H1 (cell line): ENCODE results near the gene MEGF9. TPM values are rescaled to one million over a fixed set of nuclear protein-coding genes. Genes with fewer than 3 reads are reported as not detected.

Experiments
- CTCF ChIA-PET: fragments of 300-600 bp; sonication (Branson Sonifier 250); formaldehyde crosslinking; loops from one replicate; lab custom pipeline; 2021; ENCODE audit not compliant: partially characterized antibody; lab: Charles Lee
- POLR2A ChIA-PET: fragments of 300-600 bp; sonication (Branson Sonifier 250); formaldehyde crosslinking; loops from one replicate; lab custom pipeline; 2021; ENCODE audit warnings: inconsistent platforms; ENCODE audit not compliant: partially characterized antibody; lab: Charles Lee
- DNase-seq, 2 experiments: peaks; one replicate each; pipeline versions ENCODE4 v3.0.0 to v3.0.0-alpha.2; 2010 to 2022; ENCODE audit warnings: low spot score in 2 of 2, low read depth in 1 of 2, mixed read lengths in 1 of 2
- FAIRE-seq: peaks from 2 replicates; lab custom pipeline; 2011; peaks lifted over from hg19 to GRCh38; lab: Jason Lieb, UNC
- H2AFZ ChIP-seq: 2 replicates; pipeline ENCODE4 v1.8.1; 2012; ENCODE audit warnings: low read length, inconsistent platforms
- H2AK5ac ChIP-seq: 2 replicates; pipeline ENCODE4 v1.6.1; 2013; ENCODE audit warnings: low read depth, low read length
- H2BK120ac ChIP-seq: replicated peaks from 2 replicates; pipeline ENCODE3; 2013; ENCODE audit warnings: low read depth, low read length, inconsistent platforms
- H2BK12ac ChIP-seq: 2 replicates; pipeline ENCODE4 v1.6.1; 2013; ENCODE audit warnings: low read depth, low read length
- H2BK15ac ChIP-seq: 2 replicates; pipeline ENCODE4 v1.6.1; 2013; ENCODE audit warnings: low read length
- H2BK20ac ChIP-seq: 2 replicates; pipeline ENCODE4 v1.6.1; 2013; ENCODE audit warnings: low read length
- H2BK5ac ChIP-seq: 2 replicates; pipeline ENCODE4 v1.6.1; 2013; ENCODE audit warnings: low read depth, low read length
- H3K14ac ChIP-seq: 2 replicates; pipeline ENCODE4 v1.6.1; 2013; ENCODE audit warnings: inconsistent platforms; ENCODE audit not compliant: insufficient read length
- H3K18ac ChIP-seq: 2 replicates; pipeline ENCODE4 v1.6.1; 2013; ENCODE audit warnings: low read length; ENCODE audit errors: extremely low read depth
- H3K23ac ChIP-seq: 2 replicates; pipeline ENCODE4 v1.6.1; 2013; ENCODE audit warnings: inconsistent platforms; ENCODE audit not compliant: insufficient read length
- H3K23me2 ChIP-seq: 2 replicates; pipeline ENCODE4 v1.6.1; 2013; ENCODE audit warnings: low read depth, low read length
- H3K27ac ChIP-seq: 2 replicates; pipeline ENCODE4 v1.6.1; 2011; ENCODE audit warnings: low read depth, low read length, inconsistent platforms
- H3K27me3 ChIP-seq, 4 experiments: replicated peaks in 1 of 4; 1 replicate in 1 of 4; 2 replicates in 3 of 4; pipeline versions ENCODE4 v1.6.1 to v1.8.1; 2011 to 2013; ENCODE audit warnings: low read length in 3 of 4, mild to moderate bottlenecking in 3 of 4, inconsistent platforms in 2 of 4, mixed read lengths in 2 of 4, moderate library complexity in 1 of 4; ENCODE audit not compliant: control insufficient read depth in 3 of 4, insufficient read depth in 3 of 4; ENCODE audit errors: extremely low read depth in 1 of 4
- H3K36me3 ChIP-seq, 4 experiments: 2 replicates each; pipeline versions ENCODE4 v1.6.1 to v1.8.1; 2011 to 2013; ENCODE audit warnings: mild to moderate bottlenecking in 4 of 4, low read length in 3 of 4, moderate library complexity in 2 of 4, control low read depth in 1 of 4, inconsistent platforms in 1 of 4; ENCODE audit not compliant: insufficient read depth in 4 of 4, control insufficient read depth in 2 of 4
- H3K4ac ChIP-seq: replicated peaks from 2 replicates; pipeline ENCODE3; 2013; ENCODE audit warnings: low read length, low read depth, mixed read lengths, inconsistent platforms; ENCODE audit not compliant: insufficient read length
- H3K4me1 ChIP-seq, 4 experiments: replicated peaks in 1 of 4; 1 replicate in 1 of 4; 2 replicates in 3 of 4; pipeline versions ENCODE4 v1.6.1 to v1.8.1; 2011 to 2013; ENCODE audit warnings: low read length in 3 of 4, inconsistent platforms in 2 of 4, mixed read lengths in 1 of 4; ENCODE audit not compliant: insufficient read depth in 4 of 4, control insufficient read depth in 3 of 4
- H3K4me2 ChIP-seq, 2 experiments: 2 replicates each; pipeline versions ENCODE4 v1.6.1 to v1.8.1; 2011 to 2013; ENCODE audit warnings: low read depth in 2 of 2, low read length in 2 of 2, control low read depth in 1 of 2, inconsistent platforms in 1 of 2, mild to moderate bottlenecking in 1 of 2; ENCODE audit not compliant: insufficient read depth in 1 of 2
- H3K4me3 ChIP-seq, 4 experiments: fragments of 200-600, 300-600 bp in 1 of 4; sonication (generic), shearing (Covaris generic), sonication (Bioruptor Twin) in 1 of 4; 2 replicates each; pipeline versions ENCODE4 v1.5.1 to v1.8.1; 2011 to 2016; ENCODE audit warnings: low read length in 4 of 4, low read depth in 3 of 4, control low read depth in 2 of 4, inconsistent platforms in 2 of 4, mild to moderate bottlenecking in 2 of 4, mixed read lengths in 1 of 4, moderate library complexity in 1 of 4; ENCODE audit not compliant: insufficient read depth in 2 of 4; ENCODE audit errors: extremely low read depth in 1 of 4
- H3K56ac ChIP-seq: replicated peaks from 2 replicates; pipeline ENCODE3; 2013; ENCODE audit warnings: low read depth, mild to moderate bottlenecking, mixed read lengths, low read length, inconsistent platforms; ENCODE audit not compliant: insufficient read length
- H3K79me1 ChIP-seq: 2 replicates; pipeline ENCODE4 v1.6.1; 2013; ENCODE audit warnings: low read depth, low read length, control low read depth
- H3K79me2 ChIP-seq, 2 experiments: 2 replicates each; pipeline versions ENCODE4 v1.6.1 to v1.8.1; 2012 to 2013; ENCODE audit warnings: low read length in 2 of 2, mild to moderate bottlenecking in 2 of 2, inconsistent platforms in 1 of 2; ENCODE audit not compliant: insufficient read depth in 2 of 2, control insufficient read depth in 1 of 2
- H3K9ac ChIP-seq, 4 experiments: replicated peaks in 1 of 4; 1 replicate in 1 of 4; 2 replicates in 3 of 4; pipeline versions ENCODE4 v1.6.1 to v1.8.1; 2011 to 2013; ENCODE audit warnings: low read depth in 3 of 4, low read length in 3 of 4, control low read depth in 2 of 4, mild to moderate bottlenecking in 2 of 4, moderate library complexity in 2 of 4, inconsistent platforms in 1 of 4; ENCODE audit errors: extremely low read depth in 1 of 4
- H3K9me3 ChIP-seq, 2 experiments: 2 replicates each; pipeline versions ENCODE4 v1.6.1 to v1.8.1; 2012 to 2013; ENCODE audit warnings: mild to moderate bottlenecking in 2 of 2, moderate library complexity in 2 of 2, control low read depth in 1 of 2, inconsistent platforms in 1 of 2, low read depth in 1 of 2, low read length in 1 of 2, mixed read lengths in 1 of 2; ENCODE audit not compliant: insufficient read depth in 2 of 2
- H4K20me1 ChIP-seq, 2 experiments: replicated peaks in 1 of 2; 2 replicates each; pipeline versions ENCODE3 to v1.8.1; 2011 to 2013; ENCODE audit warnings: inconsistent platforms in 2 of 2, low read length in 2 of 2, mild to moderate bottlenecking in 1 of 2; ENCODE audit not compliant: insufficient read depth in 2 of 2, control insufficient read depth in 1 of 2
- H4K5ac ChIP-seq: 2 replicates; pipeline ENCODE4 v1.6.1; 2013; ENCODE audit warnings: low read length, low read depth, mixed read lengths, inconsistent platforms; ENCODE audit not compliant: insufficient read length
- H4K8ac ChIP-seq: 2 replicates; pipeline ENCODE4 v1.8.0; 2013; ENCODE audit warnings: mild to moderate bottlenecking, moderate library complexity, low read length, inconsistent platforms; ENCODE audit not compliant: insufficient read depth; ENCODE audit errors: extremely low read depth
- H4K91ac ChIP-seq: replicated peaks from 2 replicates; pipeline ENCODE3; 2013; ENCODE audit warnings: low read length, mixed read lengths, inconsistent platforms; ENCODE audit not compliant: insufficient read length
- BRCA1 ChIP-seq: IDR thresholded peaks from 2 replicates; pipeline ENCODE4 v1.6.1; 2012; ENCODE audit warnings: low read depth, low read length, improper control_type of control experiment
- CHD1 ChIP-seq: IDR thresholded peaks from 2 replicates; pipeline ENCODE4 v1.6.1; 2012; ENCODE audit warnings: low read depth, low read length, improper control_type of control experiment
- GTF2F1 ChIP-seq: IDR thresholded peaks from 2 replicates; pipeline ENCODE4 v1.6.1; 2012; ENCODE audit warnings: low read depth, low read length, improper control_type of control experiment, borderline replicate concordance
- HDAC6 ChIP-seq: IDR thresholded peaks from one replicate; pipeline ENCODE4 v1.7.1; 2012; ENCODE audit warnings: low read depth, mild to moderate bottlenecking, inconsistent platforms, low read length, moderate library complexity
- MAFK ChIP-seq: IDR thresholded peaks from 2 replicates; pipeline ENCODE4 v1.6.1; 2012; ENCODE audit warnings: low read depth, mild to moderate bottlenecking, improper control_type of control experiment, low read length
- YY1 ChIP-seq: IDR thresholded peaks from 2 replicates; pipeline ENCODE4 v1.6.1; 2011; ENCODE audit warnings: low read depth, mild to moderate bottlenecking, low read length
- WGBS, 2 experiments: shearing (Covaris generic) in 1 of 2; methylation state at CpG; one replicate each; pipeline versions ENCODE4 v1.1.6 to v1.1.7; 2013 to 2015; ENCODE audit warnings: low lambda C conversion rate in 2 of 2, mixed read lengths in 2 of 2, inconsistent platforms in 1 of 2, low coverage in 1 of 2, missing lambda C conversion rate in 1 of 2; ENCODE audit not compliant: insufficient replicate concordance in 2 of 2, insufficient coverage in 1 of 2, insufficient read length in 1 of 2; ENCODE audit errors: extremely low coverage in 1 of 2, missing lambda C conversion rate in 1 of 2; 5-methylcytosine and 5-hydroxymethylcytosine counted together
- polyA plus RNA-seq, 7 experiments: library from polyadenylated mRNA; depleted of rRNA in 3 of 7; stranded (reverse) in 5 of 7; unstranded in 2 of 7; fragments of >200 nt in 5 of 7; fragments of 200-250 nt in 2 of 7; gene quantifications; 1 replicate in 5 of 7; 2 replicates in 1 of 7; 4 replicates in 1 of 7; pipeline versions ENCODE4 v1.2.1 to v1.2.3, GENCODE V29; 2011 to 2013; ENCODE audit warnings: missing spikeins in 2 of 7, mixed read lengths in 2 of 7
- total RNA-seq: library from RNA; stranded (reverse); fragmentation: NEBNext Ultra II Directional; extraction: Animal tissue kit (Norgen Biotek cat#: 25700); gene quantifications from 2 replicates; pipeline ENCODE4 v1.2.1, GENCODE V29; 2021
- TF ChIP-seq, protein P1 (sequence below), 3 experiments: IDR thresholded peaks; 1 replicate in 2 of 3; 2 replicates in 1 of 3; pipeline versions ENCODE4 v1.5.1 to v1.6.1; 2011; ENCODE audit warnings: low read length in 3 of 3, mild to moderate bottlenecking in 3 of 3, inconsistent platforms in 2 of 3, low read depth in 1 of 3, moderate library complexity in 1 of 3; ENCODE audit not compliant: insufficient read depth in 1 of 3; ENCODE audit errors: control extremely low read depth in 1 of 3
- TF ChIP-seq, protein P2 (sequence below): IDR thresholded peaks from 2 replicates; pipeline ENCODE4 v1.6.1; 2012; ENCODE audit warnings: low read length, inconsistent platforms
- TF ChIP-seq, protein P3 (sequence below): IDR thresholded peaks from 2 replicates; pipeline ENCODE4 v1.6.1; 2011; ENCODE audit warnings: low read length, improper control_type of control experiment

Gene MEGF9
- total and polyA plus RNA-seq, 2 of the 8 experiments (the other 6 are each of a cell fraction or from before 2014, with no cell fraction given): 0.45 to 1.8 TPM

DNA sequence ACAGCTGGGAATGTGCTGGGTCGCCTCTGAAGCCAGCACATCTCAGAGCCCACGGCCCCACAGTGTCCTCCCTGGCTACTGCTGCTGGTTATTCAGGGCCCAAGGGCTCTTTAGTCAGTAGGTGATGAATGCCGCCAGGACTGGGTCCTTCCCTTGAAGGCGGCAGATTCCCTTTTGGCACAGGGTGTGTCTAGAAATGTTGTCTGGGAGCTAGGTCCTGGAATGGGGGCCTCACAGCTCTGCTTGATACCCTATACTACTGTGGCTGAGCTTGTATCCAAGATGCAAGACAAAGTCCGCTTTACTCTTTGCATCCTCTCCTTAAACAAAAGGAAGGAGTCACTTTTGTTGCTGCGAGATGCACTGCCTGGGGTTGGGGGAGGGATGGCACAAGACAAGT, 33.1 kb downstream of the MEGF9 start:
- no peak overlapping the region for H2BK120ac ChIP-seq
- ChIA-PET POLR2A (no interaction called here), CTCF (interaction anchor here (1.0 to 1.6 kb wide), 2 partner anchors 9 to 61 kb away, joined by 3 read pairs; no protein-coding TSS in a partner anchor)
- H3K23ac ChIP-seq: no peak overlapping the region
- H3K79me2 ChIP-seq: no peaks in the 10 kb centered on the region
- DNase-seq: no peak
- no peak overlapping the region for H4K5ac ChIP-seq
- no peaks in the 10 kb centered on the region for H3K36me3 ChIP-seq
- no peak overlapping the region for H3K9ac ChIP-seq
- H2BK20ac ChIP-seq: no peak overlapping the region
- H4K8ac ChIP-seq: no peak overlapping the region
- no peak overlapping the region for H4K91ac ChIP-seq
- no peaks in the 10 kb centered on the region for H3K23me2 ChIP-seq
- H4K20me1 ChIP-seq: peaks cover 0 to 2% of the 10 kb centered on the region in 2 experiments
- WGBS, 2 experiments: 92% methylated on average over 6 of the region's 6 CpGs; no CpG with 5 or more reads in 1 of the 2 experiments
- FAIRE-seq: no peak
- no peak overlapping the region for H2BK12ac ChIP-seq
- H3K18ac ChIP-seq: no peak overlapping the region
- H3K56ac ChIP-seq: no peak overlapping the region
- H3K4me3 ChIP-seq: no peak overlapping the region
- no peak overlapping the region for H3K4me2 ChIP-seq
- no peak overlapping the region for H2BK15ac ChIP-seq
- H2AFZ ChIP-seq: no peak overlapping the region
- no peak overlapping the region for H3K4ac ChIP-seq
- H3K27me3 ChIP-seq: no peaks in the 10 kb centered on the region
- no peak overlapping the region for H3K27ac ChIP-seq
- no peak overlapping the region for H3K14ac ChIP-seq
- H2BK5ac ChIP-seq: no peak overlapping the region
- H3K4me1 ChIP-seq: no peaks in the 10 kb centered on the region
- no peak overlapping the region for H2AK5ac ChIP-seq
- no peaks in the 10 kb centered on the region for H3K9me3 ChIP-seq
- H3K79me1 ChIP-seq: no peaks in the 10 kb centered on the region
- no peak for TF ChIP-seq BRCA1
- no peak for TF ChIP-seq YY1
- TF ChIP-seq CHD1: no peak
- TF ChIP-seq, protein P1, sequence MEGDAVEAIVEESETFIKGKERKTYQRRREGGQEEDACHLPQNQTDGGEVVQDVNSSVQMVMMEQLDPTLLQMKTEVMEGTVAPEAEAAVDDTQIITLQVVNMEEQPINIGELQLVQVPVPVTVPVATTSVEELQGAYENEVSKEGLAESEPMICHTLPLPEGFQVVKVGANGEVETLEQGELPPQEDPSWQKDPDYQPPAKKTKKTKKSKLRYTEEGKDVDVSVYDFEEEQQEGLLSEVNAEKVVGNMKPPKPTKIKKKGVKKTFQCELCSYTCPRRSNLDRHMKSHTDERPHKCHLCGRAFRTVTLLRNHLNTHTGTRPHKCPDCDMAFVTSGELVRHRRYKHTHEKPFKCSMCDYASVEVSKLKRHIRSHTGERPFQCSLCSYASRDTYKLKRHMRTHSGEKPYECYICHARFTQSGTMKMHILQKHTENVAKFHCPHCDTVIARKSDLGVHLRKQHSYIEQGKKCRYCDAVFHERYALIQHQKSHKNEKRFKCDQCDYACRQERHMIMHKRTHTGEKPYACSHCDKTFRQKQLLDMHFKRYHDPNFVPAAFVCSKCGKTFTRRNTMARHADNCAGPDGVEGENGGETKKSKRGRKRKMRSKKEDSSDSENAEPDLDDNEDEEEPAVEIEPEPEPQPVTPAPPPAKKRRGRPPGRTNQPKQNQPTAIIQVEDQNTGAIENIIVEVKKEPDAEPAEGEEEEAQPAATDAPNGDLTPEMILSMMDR (IDR thresholded peaks at IDR 0.05; ENCODE audit: control extremely low read depth in 1 of 3, insufficient read depth in 1 of 3, low read depth in 1 of 3, low read length in 3 of 3): no peak
- TF ChIP-seq, protein P2, sequence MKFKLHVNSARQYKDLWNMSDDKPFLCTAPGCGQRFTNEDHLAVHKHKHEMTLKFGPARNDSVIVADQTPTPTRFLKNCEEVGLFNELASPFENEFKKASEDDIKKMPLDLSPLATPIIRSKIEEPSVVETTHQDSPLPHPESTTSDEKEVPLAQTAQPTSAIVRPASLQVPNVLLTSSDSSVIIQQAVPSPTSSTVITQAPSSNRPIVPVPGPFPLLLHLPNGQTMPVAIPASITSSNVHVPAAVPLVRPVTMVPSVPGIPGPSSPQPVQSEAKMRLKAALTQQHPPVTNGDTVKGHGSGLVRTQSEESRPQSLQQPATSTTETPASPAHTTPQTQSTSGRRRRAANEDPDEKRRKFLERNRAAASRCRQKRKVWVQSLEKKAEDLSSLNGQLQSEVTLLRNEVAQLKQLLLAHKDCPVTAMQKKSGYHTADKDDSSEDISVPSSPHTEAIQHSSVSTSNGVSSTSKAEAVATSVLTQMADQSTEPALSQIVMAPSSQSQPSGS: no peak
- TF ChIP-seq MAFK: no peak
- TF ChIP-seq HDAC6: no peak
- no peak for TF ChIP-seq GTF2F1
- TF ChIP-seq, protein P3, sequence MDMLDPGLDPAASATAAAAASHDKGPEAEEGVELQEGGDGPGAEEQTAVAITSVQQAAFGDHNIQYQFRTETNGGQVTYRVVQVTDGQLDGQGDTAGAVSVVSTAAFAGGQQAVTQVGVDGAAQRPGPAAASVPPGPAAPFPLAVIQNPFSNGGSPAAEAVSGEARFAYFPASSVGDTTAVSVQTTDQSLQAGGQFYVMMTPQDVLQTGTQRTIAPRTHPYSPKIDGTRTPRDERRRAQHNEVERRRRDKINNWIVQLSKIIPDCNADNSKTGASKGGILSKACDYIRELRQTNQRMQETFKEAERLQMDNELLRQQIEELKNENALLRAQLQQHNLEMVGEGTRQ: no peak
